PFSK-1 (cell line): ENCODE data around the gene TOPAZ1.

Experiments
- FOXP2 ChIP-seq: optimal IDR thresholded peaks from 2 replicates; pipeline ENCODE3; 2011; ENCODE audit warnings: borderline replicate concordance, control low read depth, inconsistent platforms; ENCODE audit not compliant: insufficient read depth; ENCODE audit errors: extremely low read length, extremely low read depth
- POLR2AphosphoS5 ChIP-seq: IDR thresholded peaks from 2 replicates; pipeline ENCODE4 v1.6.1; 2012; ENCODE audit warnings: low read depth, mild to moderate bottlenecking, control low read depth, low read length, moderate library complexity
- REST ChIP-seq, 2 experiments: IDR thresholded peaks; 2 replicates each; pipeline versions ENCODE4 v1.6.1 to v1.8.0; 2011 to 2012; ENCODE audit warnings: low read depth in 2 of 2, low read length in 2 of 2, control low read depth in 1 of 2, inconsistent platforms in 1 of 2, mild to moderate bottlenecking in 1 of 2, moderate library complexity in 1 of 2; ENCODE audit not compliant: insufficient read depth in 1 of 2
- SIN3A ChIP-seq: IDR thresholded peaks from 2 replicates; pipeline ENCODE4 v1.6.1; 2012; ENCODE audit warnings: mild to moderate bottlenecking, low read length, moderate library complexity, borderline replicate concordance; ENCODE audit not compliant: insufficient read depth
- TAF1 ChIP-seq: IDR thresholded peaks from 2 replicates; pipeline ENCODE4 v1.6.1; 2012; ENCODE audit warnings: low read length, control low read depth, borderline replicate concordance; ENCODE audit not compliant: insufficient read depth

The TOPAZ1 gene

DNA sequence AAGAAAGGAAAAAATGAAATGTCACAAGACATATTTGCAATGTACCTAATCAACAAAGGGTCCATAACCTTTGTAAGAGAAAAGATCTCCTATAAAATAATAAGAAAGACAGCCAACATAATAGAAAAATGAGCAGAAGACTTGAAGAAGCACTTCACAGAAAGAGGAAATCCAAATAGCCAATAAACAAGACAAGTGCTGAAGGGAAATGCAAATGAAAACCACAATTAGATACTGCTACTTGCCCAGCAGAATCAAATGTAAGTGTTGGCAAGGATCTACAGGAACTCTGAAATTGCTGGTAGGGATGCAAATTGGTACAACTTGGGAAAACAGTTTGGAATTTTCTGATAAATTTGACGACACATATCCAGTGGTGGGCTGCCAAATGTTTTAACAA, 15.1 kb upstream of the TOPAZ1 start:
- TF ChIP-seq SIN3A (no peak), FOXP2 (no peak)

DNA sequence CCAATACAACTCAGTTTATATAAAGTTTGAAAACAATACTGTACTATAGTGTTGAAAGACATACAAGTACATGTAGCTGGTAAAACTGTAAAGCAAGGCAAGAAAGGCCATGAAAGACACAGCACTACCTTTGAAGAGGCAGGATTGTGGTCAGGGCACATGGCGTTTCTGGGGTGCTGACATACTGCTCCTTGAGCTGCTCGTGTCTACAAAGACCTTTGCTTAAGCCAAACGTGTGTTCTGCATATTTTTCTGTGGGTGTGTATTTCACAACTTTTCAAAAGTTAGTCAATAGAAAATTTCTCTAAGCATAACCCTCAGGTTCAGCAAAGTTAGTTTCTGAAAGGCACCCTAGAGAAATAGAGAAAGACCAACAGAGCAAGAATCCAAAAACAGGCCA, 14.1 kb upstream of the TOPAZ1 start:
- no peak for TF ChIP-seq SIN3A
- no peak for TF ChIP-seq POLR2AphosphoS5
- TF ChIP-seq FOXP2, result no peak
- no peak for TF ChIP-seq TAF1

DNA sequence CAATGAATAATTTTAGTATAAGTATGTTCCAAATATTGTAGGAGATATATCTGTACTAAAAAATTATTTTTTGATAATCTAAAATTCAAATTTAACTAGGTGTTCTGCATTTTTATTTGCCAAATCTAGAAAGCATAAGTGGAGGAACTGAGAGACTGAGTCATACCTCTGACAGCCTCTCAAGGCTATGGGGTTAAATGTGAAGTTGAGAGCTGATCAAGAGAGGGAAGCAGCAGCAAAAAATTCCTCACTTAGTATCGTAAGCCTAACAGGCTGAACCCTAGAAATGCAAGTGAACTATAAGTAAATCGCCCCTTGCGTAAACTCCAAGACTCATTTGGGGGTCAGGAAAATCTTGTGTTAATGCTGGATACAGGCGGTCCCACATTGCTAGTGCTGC, 12.8 kb upstream of the TOPAZ1 start:
- TF ChIP-seq TAF1, result no peak
- TF ChIP-seq REST (IDR thresholded peaks at IDR 0.05; ENCODE audit: insufficient read depth in 1 of 2, low read depth in 2 of 2, low read length in 2 of 2), result no peak
- TF ChIP-seq POLR2AphosphoS5, result no peak
- TF ChIP-seq SIN3A, result no peak
- no peak for TF ChIP-seq FOXP2

GRCh38 chr3:44232407-44232806, 9.3 kb upstream of the TOPAZ1 start:
- TF ChIP-seq FOXP2 (no peak), POLR2AphosphoS5 (no peak), REST (IDR thresholded peaks at IDR 0.05; ENCODE audit: insufficient read depth in 1 of 2, low read depth in 2 of 2, low read length in 2 of 2) (no peak)

DNA sequence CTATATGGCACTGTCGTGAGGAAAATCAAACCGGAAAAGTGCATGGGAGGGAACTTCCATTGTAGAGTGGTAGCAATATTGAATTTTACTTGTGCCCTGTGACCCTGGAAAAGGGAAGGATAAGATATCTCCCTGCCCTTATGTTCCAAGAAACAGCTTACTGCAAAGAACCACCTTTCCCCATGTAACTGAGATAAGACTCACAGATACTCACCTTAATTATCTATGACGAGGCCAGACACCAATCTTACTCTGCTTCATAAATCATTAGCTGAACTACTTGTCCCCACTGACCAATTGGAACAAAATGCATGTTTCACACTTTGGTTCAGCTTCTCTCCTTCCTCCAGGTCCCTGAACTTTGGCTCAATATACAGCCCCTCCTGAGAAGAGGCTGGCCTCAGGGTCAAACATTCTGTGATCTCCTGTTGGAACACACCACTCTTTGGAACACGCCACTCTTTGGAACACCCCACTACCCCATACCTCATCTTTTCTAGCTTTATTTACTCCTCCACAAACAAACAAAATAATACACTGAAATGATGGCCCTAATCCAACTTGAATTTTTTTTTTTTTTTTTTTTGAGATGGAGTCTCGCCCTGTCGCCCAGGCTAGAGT, 6.9 kb upstream of the TOPAZ1 start:
- TF ChIP-seq SIN3A (no peak), FOXP2 (no peak)

- TF ChIP-seq FOXP2, result no peak
- no peak for TF ChIP-seq POLR2AphosphoS5
- TF ChIP-seq REST (IDR thresholded peaks at IDR 0.05; ENCODE audit: insufficient read depth in 1 of 2, low read depth in 2 of 2, low read length in 2 of 2), result no peak
- TF ChIP-seq TAF1, result no peak
- no peak for TF ChIP-seq SIN3A
Observed at GRCh38 chr3:44235604-44236484, 5.8 kb upstream of the TOPAZ1 start.

- no peak for TF ChIP-seq FOXP2
- TF ChIP-seq SIN3A, result no peak
- TF ChIP-seq POLR2AphosphoS5, result no peak
- TF ChIP-seq TAF1, result no peak
- no peak for TF ChIP-seq REST (IDR thresholded peaks at IDR 0.05; ENCODE audit: insufficient read depth in 1 of 2, low read depth in 2 of 2, low read length in 2 of 2)
Observed at GRCh38 chr3:44236485-44236908, 5.2 kb upstream of the TOPAZ1 start.
